DMS114 treated with DMSO at 0.1 percent for 48 hours (cell line): ENCODE data around the gene POLR2L.

ENCODE experiments used
- DNase-seq: peaks from one replicate; lab custom pipeline; 2025; ENCODE audit not compliant: unreplicated experiment; lab: John Stamatoyannopoulos, UW

Gene POLR2L

GRCh38 chr11:813456-814096 lies 28.8 kb downstream of the POLR2L start:
- DNase-seq = no peak

GRCh38 chr11:813072-813455 lies 29.3 kb downstream of the POLR2L start:
- DNase-seq = no peak

- DNase-seq = no peak
These were observed 29.9 kb downstream of the POLR2L start for GRCh38 chr11:812390-812789.

GRCh38 chr11:811446-812245 lies 30.7 kb downstream of the POLR2L start:
- no peak for DNase-seq

DNA sequence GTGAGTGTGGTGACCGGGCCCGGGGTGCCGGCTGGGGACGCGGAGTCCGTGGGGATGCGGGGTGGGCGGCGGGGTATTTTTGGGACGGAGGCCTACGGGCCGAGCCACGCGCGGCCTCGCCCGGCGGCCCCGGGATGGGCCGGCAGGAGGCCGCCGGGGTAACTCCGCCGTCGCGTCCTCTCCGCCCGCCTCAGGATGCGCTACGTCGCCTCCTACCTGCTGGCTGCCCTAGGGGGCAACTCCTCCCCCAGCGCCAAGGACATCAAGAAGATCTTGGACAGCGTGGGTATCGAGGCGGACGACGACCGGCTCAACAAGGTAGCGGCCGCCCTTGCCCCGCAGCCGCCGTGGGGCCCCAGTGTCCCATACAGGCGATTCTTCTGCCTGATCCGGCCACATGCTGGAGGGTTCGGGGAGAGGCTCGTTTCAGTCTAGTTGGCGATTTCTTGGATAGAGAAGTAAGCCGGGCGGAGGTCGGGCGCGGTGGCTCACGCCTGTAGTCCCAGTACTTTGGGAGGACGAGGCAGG lies 32.2 kb downstream of the POLR2L start:
- DNase-seq = no peak

- peak; percentile 86 for DNase-seq
These were observed 32.9 kb downstream of the POLR2L start, which contains the start of gene RPLP2 for GRCh38 chr11:809287-810039. TSS of gene RPLP2 (plus strand) at chr11:809967. CDS start at chr11:810235, 268 bp downstream.

GRCh38 chr11:808427-809286 lies 33.7 kb downstream of the POLR2L start:
- DNase-seq = no peak

DNA sequence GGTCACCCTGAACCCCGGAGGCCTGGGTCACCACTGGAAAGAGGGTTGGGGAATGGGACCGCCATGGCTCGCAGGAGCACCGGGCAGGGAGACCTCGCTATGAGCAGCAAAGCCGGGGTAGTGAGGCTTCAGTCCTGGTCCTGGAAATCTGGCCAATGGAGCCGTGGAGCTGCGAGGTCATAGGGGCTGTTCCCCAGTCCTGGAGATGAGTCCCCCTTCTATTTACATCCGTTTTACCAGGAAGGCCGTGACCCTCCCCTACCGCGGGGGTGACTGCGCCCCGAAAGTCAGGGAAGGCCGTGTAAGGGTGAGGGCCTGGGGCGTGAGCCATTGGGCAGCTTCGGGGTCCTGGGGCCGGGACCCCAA lies 37.7 kb downstream of the POLR2L start:
- DNase-seq = no peak

DNA sequence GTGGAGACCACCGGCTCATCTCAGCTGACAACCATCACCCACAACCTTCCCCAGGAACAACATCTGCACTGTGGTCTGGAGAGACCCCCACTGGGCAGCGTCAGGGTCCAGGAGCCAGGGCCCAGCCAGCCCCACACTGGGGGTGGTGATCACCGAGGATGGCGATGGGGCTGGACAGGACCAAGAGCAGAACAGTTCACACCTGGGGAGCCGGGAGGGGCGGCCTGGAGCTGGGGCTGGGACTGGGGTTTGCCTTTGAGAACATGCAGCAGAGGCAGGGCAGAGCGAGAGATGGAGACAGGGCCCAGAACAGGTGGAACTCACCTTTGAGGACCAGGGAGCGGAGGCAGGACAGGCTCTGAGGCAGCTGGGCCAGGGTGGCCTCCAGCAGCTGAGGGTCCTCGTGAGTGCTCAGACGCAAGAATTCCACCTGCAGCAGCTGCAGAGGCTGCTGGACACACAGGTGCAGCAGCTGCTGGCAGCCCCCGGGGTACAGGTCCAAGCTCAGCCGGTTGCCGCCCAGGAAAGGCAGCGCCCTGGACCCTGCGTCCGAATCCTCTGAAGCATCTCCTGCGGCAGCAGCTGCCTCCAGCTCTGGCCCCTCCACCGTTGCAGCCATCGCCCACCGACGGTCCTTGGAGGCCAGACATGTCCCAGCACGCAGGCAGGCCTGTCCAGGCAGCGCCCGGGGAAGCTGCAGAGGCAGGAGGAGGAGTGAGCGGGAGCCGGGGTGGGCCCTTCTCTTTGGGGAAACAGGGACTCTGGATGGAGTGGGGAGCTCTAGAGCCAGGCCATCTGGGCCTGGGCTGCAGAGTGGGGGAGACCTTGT lies 38.3 kb downstream of the POLR2L start:
- no peak for DNase-seq

- DNase-seq = no peak
These were observed 38.9 kb downstream of the POLR2L start for GRCh38 chr11:803467-803742.

GRCh38 chr11:802693-803466 lies 39.4 kb downstream of the POLR2L start:
- no peak for DNase-seq

DNA sequence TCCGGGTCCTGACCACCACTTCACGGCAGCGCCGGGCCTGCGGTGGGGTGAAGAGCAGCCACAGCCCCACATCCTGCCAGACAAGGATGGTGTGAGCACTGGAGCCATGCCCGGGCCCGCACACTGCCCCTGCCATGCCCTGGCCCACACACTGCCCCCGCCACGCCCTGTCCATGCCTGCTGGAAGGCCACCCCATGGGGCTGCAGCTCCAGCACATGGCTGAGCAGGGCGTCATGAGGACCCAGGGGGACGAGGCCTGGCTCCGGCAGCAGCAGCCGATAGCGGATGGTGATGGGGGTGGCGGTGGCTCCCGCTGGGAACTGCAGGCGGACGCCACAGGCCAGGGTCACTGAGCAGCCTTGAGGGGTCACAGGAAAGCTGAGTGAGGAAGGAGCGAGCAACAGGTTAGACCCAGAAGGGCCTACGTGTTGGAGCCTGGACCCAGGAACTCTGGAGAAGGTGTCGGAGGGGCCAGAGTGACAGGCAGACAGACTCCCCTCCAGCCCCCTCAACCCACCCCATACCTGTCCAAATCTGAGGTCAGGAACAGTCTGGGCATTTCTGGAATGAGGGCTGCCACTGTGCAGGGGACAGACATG lies 40.2 kb downstream of the POLR2L start:
- DNase-seq = no peak

DNA sequence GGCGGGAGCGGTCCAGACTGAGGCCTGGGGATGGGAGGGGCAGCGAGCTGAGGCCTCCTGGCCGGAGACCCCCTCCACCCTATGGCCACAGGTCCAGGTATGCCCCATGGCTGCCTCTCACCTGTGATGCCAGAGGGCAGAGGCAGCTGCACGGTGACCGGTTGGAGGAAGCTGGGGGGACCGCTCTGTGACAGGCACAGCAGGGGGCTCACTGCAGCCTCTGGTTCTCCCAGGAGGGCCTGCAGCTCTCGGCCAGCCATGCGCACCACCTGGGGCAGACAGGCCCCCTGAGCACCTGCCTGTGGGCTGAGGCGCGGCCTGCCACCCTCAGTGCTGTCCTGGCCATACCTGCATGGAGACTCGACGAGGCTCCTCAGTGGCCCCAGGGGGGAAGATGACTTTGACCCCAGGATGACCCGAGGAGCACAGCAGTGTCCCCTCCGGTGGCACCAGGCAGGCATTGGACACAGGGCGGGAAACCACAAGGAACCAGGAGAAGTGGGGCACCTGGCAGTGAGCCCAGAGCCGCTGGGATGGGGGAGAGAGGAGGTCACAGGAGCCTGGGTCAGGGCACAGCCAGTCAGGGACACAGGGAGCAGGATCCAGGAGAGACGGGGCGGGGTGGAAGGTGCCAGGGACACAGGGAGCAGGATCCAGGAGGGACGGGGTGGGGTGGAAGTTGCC lies 41.1 kb downstream of the POLR2L start:
- DNase-seq = no peak

DNA sequence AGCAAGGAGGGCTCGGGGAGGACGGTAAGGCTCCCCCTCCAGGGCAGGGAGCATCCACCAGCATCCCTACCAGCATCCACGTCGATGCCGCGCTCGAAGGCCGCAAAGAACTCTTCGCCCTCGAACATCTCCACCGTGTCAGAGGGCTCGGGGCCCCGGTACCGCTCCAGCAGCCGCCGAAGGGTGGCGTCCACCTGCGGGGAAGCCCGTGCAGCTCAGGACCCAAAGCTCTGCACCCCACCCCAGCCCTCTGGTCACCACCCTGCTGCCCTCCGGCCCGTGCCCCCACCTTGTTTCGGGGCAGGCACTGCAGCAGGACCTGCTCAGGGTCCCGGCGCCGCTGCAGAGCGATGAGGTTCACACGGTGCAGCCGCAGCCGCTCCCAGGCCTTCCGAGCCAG lies 41.9 kb downstream of the POLR2L start:
- DNase-seq = no peak

DNA sequence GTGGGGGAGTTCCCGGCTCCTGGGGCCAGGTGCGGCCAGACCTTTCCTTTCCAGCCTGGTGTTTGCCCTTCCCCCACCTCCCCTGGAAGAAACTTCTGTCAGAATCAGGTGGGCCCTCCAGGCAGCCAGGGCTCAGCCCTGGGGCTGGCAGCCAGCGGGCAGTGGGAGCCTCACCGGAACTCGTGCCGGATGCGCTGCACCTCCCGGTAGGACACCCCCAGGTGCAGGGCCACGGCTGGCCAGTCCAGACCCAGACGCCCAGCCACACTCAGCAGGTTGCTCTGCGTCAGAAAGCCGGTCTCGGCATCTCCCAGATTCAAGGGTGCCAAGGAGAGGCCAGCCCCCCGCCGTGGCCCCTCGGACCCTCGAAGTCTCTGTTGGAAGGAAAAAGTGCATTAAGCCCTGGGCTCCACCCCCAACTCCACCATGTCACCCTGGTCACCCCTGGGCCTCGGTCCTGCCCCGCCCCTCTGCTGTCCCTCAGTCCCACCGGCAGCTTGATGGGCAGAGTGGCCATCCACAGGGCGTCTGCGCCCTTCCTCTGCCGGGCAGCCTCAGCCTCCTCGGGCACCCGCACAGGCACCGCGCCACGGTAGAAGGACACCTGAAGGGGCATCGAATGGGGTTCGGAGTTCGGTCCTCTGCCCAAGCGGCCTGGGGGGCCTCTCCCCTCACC lies 42.5 kb downstream of the POLR2L start:
- no peak for DNase-seq

- DNase-seq = no peak
These were observed 44.1 kb downstream of the POLR2L start, which contains the start of gene SLC25A22 for GRCh38 chr11:798093-798713. TSS of gene SLC25A22 (minus strand) at chr11:798281. CDS start at chr11:795006, 3,275 bp downstream.
